Heart right ventricle (tissue), 16 donors: ENCODE data around the gene SLC38A9. TPM values are rescaled to one million over a fixed set of nuclear protein-coding genes. Genes with fewer than 3 reads are reported as not detected.

Experiments used
- ATAC-seq, 8 donors: fragments of 200-7000 bp; cut with Tn5 transposase; one replicate each; pipeline ENCODE4 v1.9.1; 2020; ENCODE audit warnings: mild to moderate bottlenecking in 8 of 8, moderate library complexity in 8 of 8, moderate number of reproducible peaks in 1 of 8
- DNase-seq, 2 donors: peaks; one replicate each; pipeline ENCODE4 v3.0.0-alpha.2; 2020
- H3K27ac ChIP-seq, 10 donors: fragments of 200-600 bp; sonication (generic) in 2 of 10; one replicate each; pipeline versions ENCODE4 v1.5.0 to v1.8.0; 2020 to 2022; ENCODE audit warnings: mild to moderate bottlenecking in 3 of 10
- H3K27me3 ChIP-seq, 7 donors: fragments of 200-600 bp; one replicate each; pipeline ENCODE4 v1.8.0; 2021 to 2022; ENCODE audit warnings: mild to moderate bottlenecking in 2 of 7
- H3K36me3 ChIP-seq, 9 donors: fragments of 200-600 bp; sonication (generic) in 1 of 9; one replicate each; pipeline versions ENCODE4 v1.5.0 to v1.8.0; 2020 to 2022; ENCODE audit warnings: mild to moderate bottlenecking in 2 of 9
- H3K4me1 ChIP-seq, 9 donors: fragments of 200-600 bp; sonication (generic) in 1 of 9; one replicate each; pipeline versions ENCODE4 v1.5.0 to v1.8.0; 2020 to 2022; ENCODE audit warnings: mild to moderate bottlenecking in 4 of 9
- H3K4me3 ChIP-seq, 10 donors: fragments of 200-600 bp; sonication (generic) in 2 of 10; one replicate each; pipeline versions ENCODE4 v1.5.0 to v1.8.0; 2020 to 2022; ENCODE audit warnings: mild to moderate bottlenecking in 7 of 10, moderate library complexity in 2 of 10
- H3K9me3 ChIP-seq, 11 donors: fragments of 200-600 bp in 10 of 11; sonication (generic) in 2 of 11; one replicate each; pipeline versions ENCODE4 v1.5.0 to v1.8.0; 2013 to 2022; ENCODE audit warnings: mild to moderate bottlenecking in 2 of 11, control low read depth in 1 of 11, moderate library complexity in 1 of 11
- CTCF ChIP-seq, 9 donors: fragments of 200-600 bp; sonication (generic) in 2 of 9; IDR thresholded peaks; one replicate each; pipeline versions ENCODE4 v1.5.0 to v1.8.0; 2021 to 2022; ENCODE audit warnings: antibody characterized with exemption in 9 of 9, mild to moderate bottlenecking in 5 of 9, moderate library complexity in 1 of 9
- WGBS, 2 donors: extraction: QIAGEN DNeasy Blood & Tissue Kit; methylation state at CpG; one replicate each; pipeline ENCODE4 v1.1.7; 2013; ENCODE audit warnings: inconsistent platforms in 1 of 2; 5-methylcytosine and 5-hydroxymethylcytosine counted together
- intact Hi-C, 10 donors: fragments of 100-400 bp; cut with DNase I; formaldehyde crosslinking; loops; one replicate each; pipeline versions ENCODE4 v1.11.1 to v1.14.2; 2022
- polyA plus RNA-seq, 2 donors: library from polyadenylated mRNA; stranded (reverse); fragments of 200-250 nt; gene quantifications; one replicate each; pipeline ENCODE4 v1.2.3, GENCODE V29; 2013
- total RNA-seq, 10 donors: library from RNA; stranded (reverse); fragmentation: NEBNext Ultra II Directional in 3 of 10; extraction: Animal tissue kit (Norgen Biotek cat#: 25700) in 3 of 10; gene quantifications; one replicate each; pipeline versions ENCODE4 v1.2.1 to v1.2.4, GENCODE V29; 2021 to 2023
- donor health status: Arrhythmogenic right ventricular cardiomyopathy.
- donor health status: ischemic (EF 13 %, LVEDD 7.1; RV severe dilation, severe dysfunction).
- donor health status: healthy with polysubstance abuse.
- donor health status: DM: no; HTN: yes; CAD: no.
- donor health status: DM: no; HTN: no; CAD: no.
- donor health status: ischemic (EF 25% LVEDD 6.9; RV normal size, moderate dysfunction).
- donor health status: ischemic (EF 25% LVEDD 5.7; RV mildly dilated, moderate dysfunction).
- donor health status: healthy.
- donor health status: DM: yes; HTN: yes; CAD: no.
- donor health status: Ischemic cardiomyopathy.
- donor health status: ischemic (EF 35%, LVEDD 5.7; RV mildly dilated, moderate dysfunction).
- donor health status: nonischemic (EF 11% LVEDD 7.7; RV severe dilation, severe dysfunction).
- donor health status: DM: yes; HTN: yes; CAD: no.
- donor health status: PGD.
- donor health status: ischemic (EF 29% LVEDD 5.4; RV normal size, mild dysfunction).
- donor health status: nonischemic (EF 23%, LVEDD 6.1; RV moderate dilation, normal function).

Gene SLC38A9
- total and polyA plus RNA-seq, 12 donors = 3.6 to 9.7 (median 6.8) TPM

DNA sequence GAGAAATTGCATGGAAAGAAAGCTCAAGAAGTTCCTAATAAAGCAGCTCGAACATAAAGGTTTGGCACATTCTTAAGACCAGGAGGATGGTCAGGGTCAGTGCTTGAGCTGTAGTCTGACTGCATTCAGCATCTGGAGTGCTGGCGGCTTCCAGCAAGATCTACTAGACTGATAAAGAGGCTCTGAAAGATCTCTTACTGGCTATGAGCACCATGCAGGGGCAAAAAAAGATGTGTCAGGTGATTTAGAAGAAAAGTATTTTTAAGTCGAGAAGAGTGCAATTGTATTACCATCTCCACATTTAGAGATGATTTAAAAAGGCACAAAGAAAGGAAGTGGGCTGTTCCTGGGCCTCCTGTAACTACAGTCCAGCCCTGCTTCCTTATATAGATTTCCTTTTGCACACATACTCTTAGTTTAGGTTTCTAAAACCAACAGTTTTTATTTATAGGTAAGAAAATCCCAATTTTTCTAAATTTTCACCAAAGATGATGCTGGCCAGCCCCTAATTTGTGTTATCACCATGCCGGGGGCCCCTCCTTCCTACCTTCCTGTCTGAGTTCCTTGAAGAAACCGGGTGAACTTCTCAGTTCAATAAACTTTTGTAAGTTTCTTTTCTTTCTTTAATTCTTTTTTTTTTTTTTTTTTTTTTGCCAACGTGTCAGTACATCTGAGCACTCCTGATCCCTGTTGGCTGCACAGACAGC is 111.5 kb downstream of the SLC38A9 start:
- Histone ChIP-seq H3K9me3 (no peaks in the 10 kb centered on the region), H3K4me3 (peak overlapping the region; percentile 11 to 46 (median 32)), H3K36me3 (no peaks in the 10 kb centered on the region), H3K27me3 (no peaks in the 10 kb centered on the region), H3K27ac (peak overlapping the region; percentile 86 to 98 (median 94)), H3K4me1 (peaks cover 21 to 89% (median 78%) of the 10 kb centered on the region in 9 donors)
- intact Hi-C loops = loop anchor here in 5 of 10 donors (1.0 to 10.0 kb wide), 11 partner anchors 24 to 193 kb away; partner anchors contain the start of gene PLPP1 (in 2 of the 5)
- WGBS, 2 donors = 4 to 7% methylated on average over 6 of the region's 6 CpGs
- DNase-seq = peak in 1 of 2 donors; percentile 56
- TF ChIP-seq CTCF (IDR thresholded peaks at IDR 0.05) = no peak
- ATAC-seq = peak; percentile 8 to 71 (median 46)

- H3K4me1 ChIP-seq = peaks cover 21 to 93% (median 78%) of the 10 kb centered on the region in 9 donors
- peak in 2 of 8 donors; percentile 13 to 22 for ATAC-seq
- WGBS, 2 donors = 32 to 33% methylated on average over 3 of the region's 3 CpGs
Observed at GRCh38 chr5:55600086-55600485, 112.0 kb downstream of the SLC38A9 start.

DNA sequence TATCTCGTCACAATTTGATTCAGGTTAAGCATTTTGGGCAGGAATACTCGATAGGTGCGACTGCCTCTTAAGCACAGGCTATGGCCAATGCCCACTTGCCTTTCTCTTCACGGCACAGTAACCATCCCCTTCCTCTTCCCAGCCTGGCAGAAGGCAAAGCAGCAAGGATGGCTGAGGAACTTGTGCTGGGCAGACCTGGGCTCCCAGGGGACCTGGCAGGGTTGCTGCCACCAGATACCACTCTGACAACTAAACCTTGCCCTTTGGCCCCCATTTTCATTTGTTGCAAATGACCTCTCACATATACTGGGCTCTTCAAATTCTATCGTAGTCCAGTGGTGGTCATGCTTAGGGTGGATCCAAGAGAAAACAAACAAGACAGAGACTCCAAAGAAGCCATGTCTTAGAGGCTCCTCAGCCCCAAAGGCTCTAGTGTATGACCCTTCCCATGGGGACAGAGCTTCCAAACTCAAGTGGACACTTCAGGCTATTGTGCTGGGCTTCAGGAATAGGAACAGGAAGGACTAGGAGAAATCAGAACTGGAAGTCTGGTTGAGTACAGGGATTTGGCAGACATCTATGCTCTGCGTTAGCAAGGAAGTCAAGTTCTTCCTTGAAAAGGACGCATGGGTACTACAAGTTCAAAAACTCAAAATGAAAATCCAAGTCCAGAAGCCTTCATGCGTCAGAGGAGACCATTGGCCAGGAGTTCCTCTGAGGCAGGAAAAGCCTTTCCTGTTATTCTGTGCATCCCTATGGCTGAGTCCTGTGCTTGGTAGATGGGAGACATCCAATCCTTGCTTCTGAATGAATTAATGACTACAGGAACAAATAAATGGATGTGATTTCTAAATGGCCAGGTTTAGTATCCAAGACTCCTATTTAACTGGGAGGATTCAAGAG is 112.7 kb downstream of the SLC38A9 start:
- peak; percentile 5 to 60 (median 39) for ATAC-seq
- 60 to 63% methylated on average over 8 of the region's 8 CpGs for WGBS, 2 donors

More at GRCh38 chr5:55600086-55600485, 112.0 kb downstream of the SLC38A9 start:
- Histone ChIP-seq H3K36me3 (no peaks in the 10 kb centered on the region), H3K27me3 (no peaks in the 10 kb centered on the region), H3K4me3 (peak overlapping the region in 7 of 10 donors; percentile 18 to 46 (median 41)), H3K27ac (peak overlapping the region; percentile 86 to 98 (median 94)), H3K9me3 (no peaks in the 10 kb centered on the region)
- DNase-seq = no peak
- intact Hi-C loops = loop anchor here in 5 of 10 donors (2.0 to 10.0 kb wide), 10 partner anchors 23 to 193 kb away; partner anchors contain the start of gene PLPP1 (in 2 of the 5)
- no peak for TF ChIP-seq CTCF (IDR thresholded peaks at IDR 0.05)

More for the DNA sequence above, 112.7 kb downstream of the SLC38A9 start:
- Histone ChIP-seq H3K4me1 (peaks cover 21 to 89% (median 73%) of the 10 kb centered on the region in 9 donors), H3K9me3 (no peaks in the 10 kb centered on the region), H3K27me3 (no peaks in the 10 kb centered on the region), H3K27ac (peak overlapping the region; percentile 86 to 98 (median 94)), H3K4me3 (peak overlapping the region in 5 of 10 donors; percentile 24 to 46 (median 41)), H3K36me3 (no peaks in the 10 kb centered on the region)
- intact Hi-C loops = loop anchor here in 6 of 10 donors (2.0 to 10.0 kb wide), 14 partner anchors 23 to 192 kb away; partner anchors contain the start of gene PLPP1 (in 4 of the 6)
- DNase-seq = peak in 1 of 2 donors; percentile 57
- TF ChIP-seq CTCF (IDR thresholded peaks at IDR 0.05) = no peak
